ENCODE data around the gene ISM2. TPM values are rescaled to one million over a fixed set of nuclear protein-coding genes. Genes with fewer than 3 reads are reported as not detected.

The ISM2 gene
- polyA plus RNA-seq, 2 of the 4 experiments (the other 2 are of a cell fraction), result 0.10 to 0.21 TPM

GRCh38 chr14:77516126-77516525, 17.5 kb upstream of the ISM2 start:
- FAIRE-seq (no peak), DNase-seq (ENCODE audit: low read depth in 1 of 2, low spot score in 1 of 2) (no peak), ATAC-seq (no peak)
- H3K4me3 ChIP-seq, result no peak overlapping the region
- TF ChIP-seq USF2 (IDR thresholded peaks at IDR 0.05) (no peak), EHMT2 (IDR thresholded peaks at IDR 0.05; ENCODE audit: low read depth) (no peak)
- H3K4me2 ChIP-seq, result no peak overlapping the region
- no peaks in the 10 kb centered on the region for H3K4me1 ChIP-seq
- no peaks in the 10 kb centered on the region for H3K9me3 ChIP-seq
- ChIA-PET CTCF (no interaction called here), POLR2A (no interaction called here)
- no peak overlapping the region for H3K27ac ChIP-seq

- FAIRE-seq, result no peak
- H3K9me3 ChIP-seq, result no peaks in the 10 kb centered on the region
- H3K4me1 ChIP-seq, result peaks cover 15% of the 10 kb centered on the region
- TF ChIP-seq ELK1 (IDR thresholded peaks at IDR 0.05; ENCODE audit: low read depth, low read length) (no peak), ZFP36 (IDR thresholded peaks at IDR 0.05; ENCODE audit: borderline replicate concordance, partially characterized antibody) (no peak), MAZ (IDR thresholded peaks at IDR 0.05; ENCODE audit: borderline replicate concordance, low read depth, low read length) (no peak), ESRRA (IDR thresholded peaks at IDR 0.05; ENCODE audit: borderline replicate concordance, low read length) (no peak), RARB (CRISPR knock-in tag; IDR thresholded peaks at IDR 0.05) (no peak), KDM5A (IDR thresholded peaks at IDR 0.05) (no peak), MAX (IDR thresholded peaks at IDR 0.05) (no peak), RNF2 (IDR thresholded peaks at IDR 0.05; ENCODE audit: borderline replicate concordance, low read depth) (no peak), CEBPB (IDR thresholded peaks at IDR 0.05) (no peak), MYC (IDR thresholded peaks at IDR 0.05; ENCODE audit: borderline replicate concordance, low read length) (no peak), HDAC2 (IDR thresholded peaks at IDR 0.05) (no peak), GATA3 (IDR thresholded peaks at IDR 0.05; ENCODE audit: borderline replicate concordance) (no peak), CBX2 (IDR thresholded peaks at IDR 0.05; ENCODE audit: borderline replicate concordance, low read depth) (no peak), USF2 (IDR thresholded peaks at IDR 0.05) (no peak), HMGXB4 (CRISPR knock-in tag; IDR thresholded peaks at IDR 0.05; ENCODE audit: borderline replicate concordance) (no peak), PBX3 (IDR thresholded peaks at IDR 0.05) (no peak)
- no peak for DNase-seq (ENCODE audit: low read depth in 1 of 2, low spot score in 1 of 2)
- ChIA-PET CTCF (interaction anchor here (2.1 kb wide), 1 partner anchor 53 kb away, joined by 6 read pairs; no protein-coding TSS in a partner anchor), POLR2A (no interaction called here)
- 87% methylated on average over 8 of the region's 8 CpGs for WGBS (ENCODE audit: missing lambda C conversion rate)
- ATAC-seq, result no peak
- no peak overlapping the region for H3K4me3 ChIP-seq
- no peak overlapping the region for H3K27ac ChIP-seq
- H3K4me2 ChIP-seq, result no peak overlapping the region
Observed at GRCh38 chr14:77511486-77512162, 13.0 kb upstream of the ISM2 start.
